SK-N-SH treated with all-trans-retinoic acid at 6 μM for 48 hours (cell line): ENCODE measurements around the gene ADORA2A.

Experiments used
- ARNTL ChIP-seq: fragments of 450-650 bp; formaldehyde crosslinking; IDR thresholded peaks from 2 replicates; pipeline ENCODE4 v1.5.0; 2020; ENCODE audit warnings: low read depth, mild to moderate bottlenecking, moderate library complexity, borderline replicate concordance
- CREB5 ChIP-seq: fragments of 250-450 bp; sonication (Bioruptor Pico); IDR thresholded peaks from 2 replicates; pipeline ENCODE4 v1.5.1; 2020; ENCODE audit warnings: low read depth, mild to moderate bottlenecking, moderate library complexity
- CSRNP3 ChIP-seq: fragments of 250-450 bp; sonication (Bioruptor Pico); IDR thresholded peaks from 2 replicates; pipeline ENCODE4 v1.5.1; 2021; ENCODE audit warnings: mild to moderate bottlenecking, moderate library complexity
- ISL1 ChIP-seq: fragments of 250-450 bp; sonication (Bioruptor Pico); IDR thresholded peaks from 2 replicates; pipeline ENCODE4 v2.1.2; 2022; ENCODE audit warnings: mild to moderate bottlenecking, moderate library complexity
- RARB ChIP-seq: fragments of 250-450 bp; sonication (Bioruptor Pico); IDR thresholded peaks from 2 replicates; pipeline ENCODE4 v1.8.0; 2021; ENCODE audit warnings: mild to moderate bottlenecking, moderate library complexity
- SNAI2 ChIP-seq: fragments of 250-450 bp; sonication (Bioruptor Pico); IDR thresholded peaks from 2 replicates; pipeline ENCODE4 v1.5.0; 2020; ENCODE audit warnings: mild to moderate bottlenecking, moderate library complexity
- TOX ChIP-seq: fragments of 250-450 bp; sonication (Bioruptor Pico); IDR thresholded peaks from 2 replicates; pipeline ENCODE4 v1.8.0; 2021; ENCODE audit warnings: mild to moderate bottlenecking, moderate library complexity, borderline replicate concordance
- TSHZ2 ChIP-seq: fragments of 250-450 bp; sonication (Bioruptor Pico); IDR thresholded peaks from 2 replicates; pipeline ENCODE4 v1.5.0; 2020; ENCODE audit warnings: mild to moderate bottlenecking, moderate library complexity
- ZFP3 ChIP-seq: fragments of 250-450 bp; sonication (Bioruptor Pico); IDR thresholded peaks from 2 replicates; pipeline ENCODE4 v1.5.0; 2020; ENCODE audit warnings: mild to moderate bottlenecking, moderate library complexity
- ZFP30 ChIP-seq: fragments of 450-650 bp; formaldehyde crosslinking; IDR thresholded peaks from 2 replicates; pipeline ENCODE4 v1.5.0; 2022; ENCODE audit warnings: mild to moderate bottlenecking, moderate library complexity
- TF ChIP-seq, protein P1 (sequence below): fragments of 250-450 bp; sonication (Bioruptor Pico); IDR thresholded peaks from 2 replicates; pipeline ENCODE4 v1.8.0; 2020; ENCODE audit warnings: mild to moderate bottlenecking, moderate library complexity, borderline replicate concordance
- TF ChIP-seq, protein P2 (sequence below): fragments of 250-450 bp; sonication (Bioruptor Pico); IDR thresholded peaks from 2 replicates; pipeline ENCODE4 v1.8.0; 2021; ENCODE audit warnings: low read depth, mild to moderate bottlenecking, moderate library complexity, borderline replicate concordance

DNA sequence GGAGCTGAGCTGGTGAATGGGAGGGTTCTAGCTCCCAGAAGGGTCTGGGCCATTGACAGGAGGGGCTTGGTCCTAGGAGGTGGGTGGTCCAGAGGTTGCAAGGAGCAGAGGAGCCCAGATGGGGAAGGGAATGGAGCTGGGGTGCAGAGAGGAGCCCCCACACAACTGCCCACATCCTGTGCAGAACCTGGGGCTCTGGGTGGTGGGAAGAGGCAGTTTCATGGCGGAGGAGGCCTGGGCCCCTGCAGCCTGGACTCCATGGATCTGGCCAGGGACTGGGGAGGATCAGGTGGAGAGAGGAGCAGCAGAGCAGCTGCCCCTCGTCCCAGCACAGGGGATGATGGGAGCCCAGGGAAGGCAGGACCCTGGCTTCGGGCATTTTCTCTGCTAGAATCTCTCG lies 963 bp upstream of the ADORA2A start:
- TF ChIP-seq ISL1 (CRISPR knock-in tag) (no peak), ZFP30 (no peak), ZFP3 (CRISPR knock-in tag) (no peak), TOX (CRISPR knock-in tag) (no peak), SNAI2 (CRISPR knock-in tag) (no peak), ARNTL (CRISPR knock-in tag) (no peak), CREB5 (CRISPR knock-in tag) (no peak), TSHZ2 (CRISPR knock-in tag) (no peak), CSRNP3 (CRISPR knock-in tag) (no peak), RARB (CRISPR knock-in tag) (no peak)
- TF ChIP-seq, protein P1, sequence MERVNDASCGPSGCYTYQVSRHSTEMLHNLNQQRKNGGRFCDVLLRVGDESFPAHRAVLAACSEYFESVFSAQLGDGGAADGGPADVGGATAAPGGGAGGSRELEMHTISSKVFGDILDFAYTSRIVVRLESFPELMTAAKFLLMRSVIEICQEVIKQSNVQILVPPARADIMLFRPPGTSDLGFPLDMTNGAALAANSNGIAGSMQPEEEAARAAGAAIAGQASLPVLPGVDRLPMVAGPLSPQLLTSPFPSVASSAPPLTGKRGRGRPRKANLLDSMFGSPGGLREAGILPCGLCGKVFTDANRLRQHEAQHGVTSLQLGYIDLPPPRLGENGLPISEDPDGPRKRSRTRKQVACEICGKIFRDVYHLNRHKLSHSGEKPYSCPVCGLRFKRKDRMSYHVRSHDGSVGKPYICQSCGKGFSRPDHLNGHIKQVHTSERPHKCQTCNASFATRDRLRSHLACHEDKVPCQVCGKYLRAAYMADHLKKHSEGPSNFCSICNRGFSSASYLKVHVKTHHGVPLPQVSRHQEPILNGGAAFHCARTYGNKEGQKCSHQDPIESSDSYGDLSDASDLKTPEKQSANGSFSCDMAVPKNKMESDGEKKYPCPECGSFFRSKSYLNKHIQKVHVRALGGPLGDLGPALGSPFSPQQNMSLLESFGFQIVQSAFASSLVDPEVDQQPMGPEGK (CRISPR knock-in tag): no peak
- TF ChIP-seq, protein P2, sequence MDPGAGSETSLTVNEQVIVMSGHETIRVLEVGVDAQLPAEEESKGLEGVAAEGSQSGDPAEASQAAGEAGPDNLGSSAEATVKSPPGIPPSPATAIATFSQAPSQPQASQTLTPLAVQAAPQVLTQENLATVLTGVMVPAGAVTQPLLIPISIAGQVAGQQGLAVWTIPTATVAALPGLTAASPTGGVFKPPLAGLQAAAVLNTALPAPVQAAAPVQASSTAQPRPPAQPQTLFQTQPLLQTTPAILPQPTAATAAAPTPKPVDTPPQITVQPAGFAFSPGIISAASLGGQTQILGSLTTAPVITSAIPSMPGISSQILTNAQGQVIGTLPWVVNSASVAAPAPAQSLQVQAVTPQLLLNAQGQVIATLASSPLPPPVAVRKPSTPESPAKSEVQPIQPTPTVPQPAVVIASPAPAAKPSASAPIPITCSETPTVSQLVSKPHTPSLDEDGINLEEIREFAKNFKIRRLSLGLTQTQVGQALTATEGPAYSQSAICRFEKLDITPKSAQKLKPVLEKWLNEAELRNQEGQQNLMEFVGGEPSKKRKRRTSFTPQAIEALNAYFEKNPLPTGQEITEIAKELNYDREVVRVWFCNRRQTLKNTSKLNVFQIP (CRISPR knock-in tag): no peak
